ENCODE results near the gene RRBP1. TPM values are rescaled to one million over a fixed set of nuclear protein-coding genes. Genes with fewer than 3 reads are reported as not detected.

Gene RRBP1
- total and polyA plus RNA-seq, 3 donors from 2014 or later = 93.8 to 146 (median 144) TPM

GRCh38 chr20:17644451-17644850 lies 37.6 kb downstream of the RRBP1 start:
- no peaks in the 10 kb centered on the region for H3K9me3 ChIP-seq
- TF ChIP-seq CTCF (IDR thresholded peaks at IDR 0.05) (no peak), POLR2A (IDR thresholded peaks at IDR 0.05) (no peak)
- H3K4me3 ChIP-seq = no peak overlapping the region
- WGBS, 2 donors = 74 to 75% methylated on average over 13 of the region's 13 CpGs
- peaks cover 29% of the 10 kb centered on the region for H3K4me1 ChIP-seq
- DNase-seq = peak; percentile 40
- H3K36me3 ChIP-seq (ENCODE audit: low read depth, missing control alignments) = no peaks in the 10 kb centered on the region
- H3K27me3 ChIP-seq = no peaks in the 10 kb centered on the region
- H3K27ac ChIP-seq = no peak overlapping the region
- intact Hi-C loops (cut with DNase I; ENCODE audit: low total_unique reads) = no loop called here

DNA sequence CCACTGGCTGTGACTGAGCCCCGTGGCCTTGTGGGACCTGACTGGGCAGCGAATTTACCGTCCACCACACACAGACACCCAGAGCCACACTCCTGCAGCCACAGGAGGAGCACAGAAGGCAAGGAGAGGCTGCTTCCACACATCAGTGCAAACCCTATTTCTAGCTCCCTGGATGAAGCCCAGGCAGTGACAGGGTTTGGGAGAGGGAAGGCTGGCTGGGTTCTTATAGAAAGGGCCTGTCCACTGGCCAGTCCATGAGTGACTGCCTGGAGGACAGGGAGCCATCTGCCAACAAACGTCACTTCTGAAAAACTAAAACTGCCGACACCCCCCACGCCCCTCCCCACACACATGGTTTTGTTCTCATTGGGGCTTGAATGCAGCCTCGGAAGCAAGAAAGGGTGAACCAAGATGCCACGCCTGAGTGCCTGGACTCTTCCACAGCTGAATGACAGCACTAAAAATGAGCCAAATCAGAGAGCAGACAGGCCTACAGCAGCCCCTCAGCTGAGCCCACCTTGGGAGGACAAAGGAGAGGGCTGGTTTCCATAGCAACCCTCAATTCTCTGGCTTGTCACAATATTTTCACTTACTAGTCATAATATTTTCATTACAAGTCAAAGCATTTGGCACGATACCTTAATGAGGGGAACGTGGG lies 38.4 kb downstream of the RRBP1 start:
- no peaks in the 10 kb centered on the region for H3K36me3 ChIP-seq (ENCODE audit: low read depth, missing control alignments)
- 74 to 78% methylated on average over 10 of the region's 10 CpGs for WGBS, 2 donors
- intact Hi-C loops (cut with DNase I; ENCODE audit: low total_unique reads) = no loop called here
- no peak for TF ChIP-seq POLR2A (IDR thresholded peaks at IDR 0.05)
- TF ChIP-seq CTCF (IDR thresholded peaks at IDR 0.05) = no peak
- no peak overlapping the region for H3K27ac ChIP-seq
- no peaks in the 10 kb centered on the region for H3K27me3 ChIP-seq
- H3K9me3 ChIP-seq = no peaks in the 10 kb centered on the region
- peaks cover 21% of the 10 kb centered on the region for H3K4me1 ChIP-seq
- no peak overlapping the region for H3K4me3 ChIP-seq
- DNase-seq = no peak

GRCh38 chr20:17642404-17643269 lies 39.4 kb downstream of the RRBP1 start:
- no peaks in the 10 kb centered on the region for H3K27me3 ChIP-seq
- WGBS, 2 donors = 78 to 85% methylated on average over 10 to 19 of the region's 19 CpGs
- no peak overlapping the region for H3K27ac ChIP-seq
- no peak overlapping the region for H3K4me3 ChIP-seq
- TF ChIP-seq CTCF (IDR thresholded peaks at IDR 0.05) = no peak
- no peak for TF ChIP-seq POLR2A (IDR thresholded peaks at IDR 0.05)
- intact Hi-C loops (cut with DNase I; ENCODE audit: low total_unique reads) = no loop called here
- no peaks in the 10 kb centered on the region for H3K9me3 ChIP-seq
- no peak for DNase-seq
- H3K4me1 ChIP-seq = peaks cover 18% of the 10 kb centered on the region
- H3K36me3 ChIP-seq (ENCODE audit: low read depth, missing control alignments) = no peaks in the 10 kb centered on the region

GRCh38 chr20:17641993-17642392 lies 40.0 kb downstream of the RRBP1 start:
- no peak for DNase-seq
- no peak overlapping the region for H3K27ac ChIP-seq
- no peaks in the 10 kb centered on the region for H3K9me3 ChIP-seq
- no peaks in the 10 kb centered on the region for H3K36me3 ChIP-seq (ENCODE audit: low read depth, missing control alignments)
- H3K4me1 ChIP-seq = peaks cover 21% of the 10 kb centered on the region
- H3K27me3 ChIP-seq = no peaks in the 10 kb centered on the region
- WGBS, 2 donors = 84 to 100% methylated on average over 4 to 11 of the region's 11 CpGs
- intact Hi-C loops (cut with DNase I; ENCODE audit: low total_unique reads) = no loop called here
- H3K4me3 ChIP-seq = no peak overlapping the region
- TF ChIP-seq POLR2A (IDR thresholded peaks at IDR 0.05) (no peak), CTCF (IDR thresholded peaks at IDR 0.05) (no peak)
